ENCODE results near the gene PKIG. TPM values are rescaled to one million over a fixed set of nuclear protein-coding genes. Genes with fewer than 3 reads are reported as not detected.

PKIG gene
- polyA plus RNA-seq, 1 donor from 2014 or later, result 174 TPM

DNA sequence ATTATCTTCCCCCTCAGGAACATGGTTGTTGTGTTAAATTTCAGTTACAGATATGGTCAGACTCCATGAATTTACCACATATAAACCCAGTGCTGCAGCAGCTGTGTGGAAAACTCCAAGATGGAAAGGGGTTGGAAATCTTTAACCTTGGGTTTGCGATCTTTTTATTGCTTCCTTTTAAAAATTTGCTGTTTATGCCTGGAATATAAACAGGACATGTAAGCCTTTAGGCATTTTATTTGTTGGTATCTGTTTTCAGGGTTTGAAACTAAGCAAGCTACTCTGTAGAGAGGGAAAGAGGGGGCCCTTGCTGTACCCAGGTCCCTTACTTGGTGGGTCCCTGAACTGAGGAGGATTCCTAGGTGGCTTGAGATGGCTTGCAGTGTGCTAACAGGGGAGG is 778 bp downstream of the PKIG start:
- Histone ChIP-seq H3K9ac (ENCODE audit: low read length) (no peak overlapping the region), H3K27me3 (ENCODE audit: insufficient read depth, low read depth, low read length) (no peaks in the 10 kb centered on the region), H3F3A (ENCODE audit: insufficient read depth, low read length, poor library complexity, severe bottlenecking) (no peaks in the 10 kb centered on the region), H2AFZ (ENCODE audit: low read depth, low read length) (no peak overlapping the region), H3K27ac (ENCODE audit: low read length) (no peak overlapping the region), H4K20me1 (ENCODE audit: insufficient read depth) (no peaks in the 10 kb centered on the region), H3K9me3 (ENCODE audit: low read length) (no peaks in the 10 kb centered on the region), H3K4me2 (ENCODE audit: low read length) (no peak overlapping the region), H3K4me3 (ENCODE audit: low read length) (no peak overlapping the region), H3K9me2 (ENCODE audit: insufficient read depth, low read length) (no peaks in the 10 kb centered on the region), H3K36me3 (ENCODE audit: insufficient read depth, low read length) (no peaks in the 10 kb centered on the region), H3K79me2 (replicated peaks; ENCODE audit: insufficient read depth, low read length) (no peaks in the 10 kb centered on the region)
- no peak for TF ChIP-seq MXI1 (conservative IDR thresholded peaks at IDR 0.05; ENCODE audit: poor library complexity, severe bottlenecking)
- no peak for TF ChIP-seq EP300 (conservative IDR thresholded peaks at IDR 0.05; ENCODE audit: poor library complexity, severe bottlenecking)
- no peak for TF ChIP-seq SMC3 (conservative IDR thresholded peaks at IDR 0.05; ENCODE audit: poor library complexity)
- TF ChIP-seq RAD21 (conservative IDR thresholded peaks at IDR 0.05), result no peak
- TF ChIP-seq, protein P1, sequence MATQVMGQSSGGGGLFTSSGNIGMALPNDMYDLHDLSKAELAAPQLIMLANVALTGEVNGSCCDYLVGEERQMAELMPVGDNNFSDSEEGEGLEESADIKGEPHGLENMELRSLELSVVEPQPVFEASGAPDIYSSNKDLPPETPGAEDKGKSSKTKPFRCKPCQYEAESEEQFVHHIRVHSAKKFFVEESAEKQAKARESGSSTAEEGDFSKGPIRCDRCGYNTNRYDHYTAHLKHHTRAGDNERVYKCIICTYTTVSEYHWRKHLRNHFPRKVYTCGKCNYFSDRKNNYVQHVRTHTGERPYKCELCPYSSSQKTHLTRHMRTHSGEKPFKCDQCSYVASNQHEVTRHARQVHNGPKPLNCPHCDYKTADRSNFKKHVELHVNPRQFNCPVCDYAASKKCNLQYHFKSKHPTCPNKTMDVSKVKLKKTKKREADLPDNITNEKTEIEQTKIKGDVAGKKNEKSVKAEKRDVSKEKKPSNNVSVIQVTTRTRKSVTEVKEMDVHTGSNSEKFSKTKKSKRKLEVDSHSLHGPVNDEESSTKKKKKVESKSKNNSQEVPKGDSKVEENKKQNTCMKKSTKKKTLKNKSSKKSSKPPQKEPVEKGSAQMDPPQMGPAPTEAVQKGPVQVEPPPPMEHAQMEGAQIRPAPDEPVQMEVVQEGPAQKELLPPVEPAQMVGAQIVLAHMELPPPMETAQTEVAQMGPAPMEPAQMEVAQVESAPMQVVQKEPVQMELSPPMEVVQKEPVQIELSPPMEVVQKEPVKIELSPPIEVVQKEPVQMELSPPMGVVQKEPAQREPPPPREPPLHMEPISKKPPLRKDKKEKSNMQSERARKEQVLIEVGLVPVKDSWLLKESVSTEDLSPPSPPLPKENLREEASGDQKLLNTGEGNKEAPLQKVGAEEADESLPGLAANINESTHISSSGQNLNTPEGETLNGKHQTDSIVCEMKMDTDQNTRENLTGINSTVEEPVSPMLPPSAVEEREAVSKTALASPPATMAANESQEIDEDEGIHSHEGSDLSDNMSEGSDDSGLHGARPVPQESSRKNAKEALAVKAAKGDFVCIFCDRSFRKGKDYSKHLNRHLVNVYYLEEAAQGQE (IDR thresholded peaks at IDR 0.05; ENCODE audit: borderline replicate concordance), result no peak
- no peak for TF ChIP-seq EZH2 (IDR thresholded peaks at IDR 0.05; ENCODE audit: borderline replicate concordance, insufficient read depth, low read length, poor library complexity, severe bottlenecking)
- TF ChIP-seq, protein P2, sequence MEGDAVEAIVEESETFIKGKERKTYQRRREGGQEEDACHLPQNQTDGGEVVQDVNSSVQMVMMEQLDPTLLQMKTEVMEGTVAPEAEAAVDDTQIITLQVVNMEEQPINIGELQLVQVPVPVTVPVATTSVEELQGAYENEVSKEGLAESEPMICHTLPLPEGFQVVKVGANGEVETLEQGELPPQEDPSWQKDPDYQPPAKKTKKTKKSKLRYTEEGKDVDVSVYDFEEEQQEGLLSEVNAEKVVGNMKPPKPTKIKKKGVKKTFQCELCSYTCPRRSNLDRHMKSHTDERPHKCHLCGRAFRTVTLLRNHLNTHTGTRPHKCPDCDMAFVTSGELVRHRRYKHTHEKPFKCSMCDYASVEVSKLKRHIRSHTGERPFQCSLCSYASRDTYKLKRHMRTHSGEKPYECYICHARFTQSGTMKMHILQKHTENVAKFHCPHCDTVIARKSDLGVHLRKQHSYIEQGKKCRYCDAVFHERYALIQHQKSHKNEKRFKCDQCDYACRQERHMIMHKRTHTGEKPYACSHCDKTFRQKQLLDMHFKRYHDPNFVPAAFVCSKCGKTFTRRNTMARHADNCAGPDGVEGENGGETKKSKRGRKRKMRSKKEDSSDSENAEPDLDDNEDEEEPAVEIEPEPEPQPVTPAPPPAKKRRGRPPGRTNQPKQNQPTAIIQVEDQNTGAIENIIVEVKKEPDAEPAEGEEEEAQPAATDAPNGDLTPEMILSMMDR (IDR thresholded peaks at IDR 0.05; ENCODE audit: poor library complexity, severe bottlenecking), result no peak
- no peak for TF ChIP-seq POLR2AphosphoS5 (IDR thresholded peaks at IDR 0.05)
- TF ChIP-seq TAF1 (IDR thresholded peaks at IDR 0.05; ENCODE audit: low read depth), result no peak

DNA sequence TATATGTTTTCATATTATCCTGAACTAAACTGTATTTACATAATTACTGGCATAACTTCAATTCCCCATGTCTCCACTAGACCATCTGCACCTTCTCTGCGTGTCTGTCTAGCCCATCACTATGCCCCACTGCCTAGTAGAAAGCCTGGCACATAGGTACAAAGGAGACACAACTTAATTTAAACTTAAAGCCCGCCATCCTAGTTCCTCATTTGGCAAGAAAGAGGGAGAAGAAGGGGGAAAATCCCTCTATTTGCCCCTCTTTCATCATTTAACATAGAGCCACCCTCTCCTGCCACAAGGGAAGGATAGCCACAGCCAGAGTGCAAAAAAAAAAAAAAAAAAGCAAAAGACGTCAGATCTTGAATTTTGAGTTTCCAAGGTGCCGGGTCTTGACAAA is 1.8 kb downstream of the PKIG start:
- H2AFZ ChIP-seq (ENCODE audit: low read depth, low read length), result no peak overlapping the region
- TF ChIP-seq POLR2AphosphoS5 (IDR thresholded peaks at IDR 0.05) (no peak), SMC3 (conservative IDR thresholded peaks at IDR 0.05; ENCODE audit: poor library complexity) (no peak), MXI1 (conservative IDR thresholded peaks at IDR 0.05; ENCODE audit: poor library complexity, severe bottlenecking) (no peak), EP300 (conservative IDR thresholded peaks at IDR 0.05; ENCODE audit: poor library complexity, severe bottlenecking) (no peak), RAD21 (conservative IDR thresholded peaks at IDR 0.05) (no peak), EZH2 (IDR thresholded peaks at IDR 0.05; ENCODE audit: borderline replicate concordance, insufficient read depth, low read length, poor library complexity, severe bottlenecking) (no peak), TAF1 (IDR thresholded peaks at IDR 0.05; ENCODE audit: low read depth) (no peak)
- TF ChIP-seq, protein P2 (IDR thresholded peaks at IDR 0.05; ENCODE audit: poor library complexity, severe bottlenecking), result no peak
- TF ChIP-seq, protein P1 (IDR thresholded peaks at IDR 0.05; ENCODE audit: borderline replicate concordance), result no peak
- H3K9ac ChIP-seq (ENCODE audit: low read length), result no peak overlapping the region
- no peaks in the 10 kb centered on the region for H3K36me3 ChIP-seq (ENCODE audit: insufficient read depth, low read length)
- no peaks in the 10 kb centered on the region for H3F3A ChIP-seq (ENCODE audit: insufficient read depth, low read length, poor library complexity, severe bottlenecking)
- H3K27me3 ChIP-seq (ENCODE audit: insufficient read depth, low read depth, low read length), result no peaks in the 10 kb centered on the region
- H3K27ac ChIP-seq (ENCODE audit: low read length), result no peak overlapping the region
- no peaks in the 10 kb centered on the region for H3K9me2 ChIP-seq (ENCODE audit: insufficient read depth, low read length)
- H4K20me1 ChIP-seq (ENCODE audit: insufficient read depth), result no peaks in the 10 kb centered on the region
- H3K4me2 ChIP-seq (ENCODE audit: low read length), result no peak overlapping the region
- no peaks in the 10 kb centered on the region for H3K79me2 ChIP-seq (replicated peaks; ENCODE audit: insufficient read depth, low read length)
- no peaks in the 10 kb centered on the region for H3K9me3 ChIP-seq (ENCODE audit: low read length)
- H3K4me3 ChIP-seq (ENCODE audit: low read length), result no peak overlapping the region

Measured in neural cell (in vitro differentiated cells).